H9 (cell line): Measurements from ENCODE around the gene CLDN11. TPM values are rescaled to one million over a fixed set of nuclear protein-coding genes. Genes with fewer than 3 reads are reported as not detected.

ENCODE experiments used
- DNase-seq: peaks from one replicate; pipeline ENCODE4 v3.0.0-alpha.2; 2017
- H2AFZ ChIP-seq: one replicate; pipeline ENCODE4 v1.6.1; 2013; ENCODE audit warnings: mild to moderate bottlenecking, low read length, control low read depth, moderate library complexity
- H2AK5ac ChIP-seq: 2 replicates; pipeline ENCODE4 v1.6.1; 2013; ENCODE audit warnings: low read length, control low read depth, mixed read lengths; ENCODE audit not compliant: insufficient read length
- H2BK120ac ChIP-seq: one replicate; pipeline ENCODE4 v1.6.1; 2013; ENCODE audit warnings: low read depth, mild to moderate bottlenecking, low read length, control low read depth, inconsistent platforms; ENCODE audit not compliant: poor library complexity, severe bottlenecking
- H2BK12ac ChIP-seq: 2 replicates; pipeline ENCODE4 v1.6.1; 2013; ENCODE audit warnings: low read length, control low read depth, mixed read lengths, low read depth; ENCODE audit not compliant: insufficient read length
- H2BK15ac ChIP-seq: 2 replicates; pipeline ENCODE4 v1.6.1; 2013; ENCODE audit warnings: low read depth, low read length, control low read depth
- H2BK20ac ChIP-seq: one replicate; pipeline ENCODE4 v1.6.1; 2013; ENCODE audit warnings: low read depth, mild to moderate bottlenecking, low read length, control low read depth, inconsistent platforms; ENCODE audit not compliant: poor library complexity, severe bottlenecking
- H2BK5ac ChIP-seq: 2 replicates; pipeline ENCODE4 v1.6.1; 2013; ENCODE audit warnings: low read length, control low read depth, mixed read lengths; ENCODE audit not compliant: insufficient read length
- H3K14ac ChIP-seq: 2 replicates; pipeline ENCODE4 v1.6.1; 2013; ENCODE audit warnings: low read length, control low read depth; ENCODE audit not compliant: insufficient read depth
- H3K18ac ChIP-seq: 2 replicates; pipeline ENCODE4 v1.6.1; 2013; ENCODE audit warnings: low read depth, mild to moderate bottlenecking, mixed read lengths, low read length, control low read depth; ENCODE audit not compliant: insufficient read length
- H3K23ac ChIP-seq: 2 replicates; pipeline ENCODE4 v1.6.1; 2013; ENCODE audit warnings: low read length, control low read depth, mixed read lengths, low read depth; ENCODE audit not compliant: insufficient read length
- H3K23me2 ChIP-seq: 2 replicates; pipeline ENCODE4 v1.6.1; 2013; ENCODE audit warnings: low read depth, mild to moderate bottlenecking, mixed read lengths, low read length, control low read depth; ENCODE audit not compliant: insufficient read length, poor library complexity, severe bottlenecking
- H3K27ac ChIP-seq: 2 replicates; pipeline ENCODE4 v1.5.1; 2013; ENCODE audit warnings: low read length, control low read depth, mixed read lengths, low read depth; ENCODE audit not compliant: insufficient read length
- H3K27me3 ChIP-seq: 2 replicates; pipeline ENCODE4 v1.6.1; 2013; ENCODE audit warnings: low read length, control low read depth, inconsistent platforms; ENCODE audit not compliant: insufficient read depth
- H3K4ac ChIP-seq: 2 replicates; pipeline ENCODE4 v1.6.1; 2013; ENCODE audit warnings: low read depth, mild to moderate bottlenecking, control low read depth, inconsistent platforms, low read length, moderate library complexity
- H3K4me1 ChIP-seq: 2 replicates; pipeline ENCODE4 v1.6.1; 2013; ENCODE audit warnings: low read length, control low read depth, inconsistent platforms; ENCODE audit not compliant: insufficient read depth
- H3K4me2 ChIP-seq: 2 replicates; pipeline ENCODE4 v1.6.1; 2013; ENCODE audit warnings: low read length, control low read depth, mixed read lengths; ENCODE audit not compliant: insufficient read length, insufficient read depth
- H3K56ac ChIP-seq: 2 replicates; pipeline ENCODE4 v1.6.1; 2013; ENCODE audit warnings: low read depth, mild to moderate bottlenecking, mixed read lengths, low read length, control low read depth; ENCODE audit not compliant: insufficient read length
- H3K79me1 ChIP-seq: 2 replicates; pipeline ENCODE4 v1.6.1; 2013; ENCODE audit warnings: low read depth, mild to moderate bottlenecking, moderate library complexity, low read length, control low read depth, inconsistent platforms; ENCODE audit not compliant: insufficient read depth, poor library complexity, severe bottlenecking
- H3K79me2 ChIP-seq: 2 replicates; pipeline ENCODE4 v1.6.1; 2013; ENCODE audit warnings: low read length, control low read depth, inconsistent platforms; ENCODE audit not compliant: insufficient read depth
- H3K9ac ChIP-seq: 2 replicates; pipeline ENCODE4 v1.6.1; 2013; ENCODE audit warnings: low read length, control low read depth, mixed read lengths; ENCODE audit not compliant: insufficient read length; ENCODE audit errors: extremely low read depth
- H3K9me3 ChIP-seq: one replicate; pipeline ENCODE4 v1.6.1; 2013; ENCODE audit warnings: low read depth, low read length, inconsistent platforms; ENCODE audit not compliant: control insufficient read depth
- H3T11ph ChIP-seq: one replicate; pipeline ENCODE4 v1.6.1; 2013; ENCODE audit warnings: mild to moderate bottlenecking, low read length, control low read depth, inconsistent platforms
- H4K20me1 ChIP-seq: one replicate; pipeline ENCODE4 v1.6.1; 2013; ENCODE audit not compliant: control insufficient read depth, insufficient read length, insufficient read depth
- H4K5ac ChIP-seq: 2 replicates; pipeline ENCODE4 v1.6.1; 2013; ENCODE audit warnings: low read depth, mild to moderate bottlenecking, mixed read lengths, low read length, control low read depth; ENCODE audit not compliant: insufficient read length
- H4K8ac ChIP-seq: replicated peaks from 2 replicates; pipeline ENCODE4 v1.6.1; 2013; ENCODE audit warnings: low read length, control low read depth, mixed read lengths, low read depth; ENCODE audit not compliant: insufficient read length
- H4K91ac ChIP-seq: 2 replicates; pipeline ENCODE4 v1.6.1; 2013; ENCODE audit warnings: low read depth, mild to moderate bottlenecking, moderate library complexity, mixed read lengths, low read length, control low read depth; ENCODE audit not compliant: insufficient read length
- H3K27ac Mint-ChIP-seq, 3 experiments: 2 replicates in 2 of 3; 3 replicates in 1 of 3; pipeline ENCODE4 v1.8.0; 2020 to 2021; ENCODE audit warnings: mixed read lengths in 3 of 3, mild to moderate bottlenecking in 1 of 3, moderate library complexity in 1 of 3
- H3K27me3 Mint-ChIP-seq: 2 replicates; pipeline ENCODE4 v1.8.0; 2021; ENCODE audit warnings: low read depth, mild to moderate bottlenecking, moderate library complexity, mixed read lengths
- H3K36me3 Mint-ChIP-seq, 3 experiments: 2 replicates in 2 of 3; 3 replicates in 1 of 3; pipeline ENCODE4 v1.8.0; 2020 to 2021; ENCODE audit warnings: low read depth in 3 of 3, mixed read lengths in 3 of 3; ENCODE audit not compliant: insufficient read depth in 1 of 3
- H3K4me1 Mint-ChIP-seq, 2 experiments: 2 replicates each; pipeline ENCODE4 v1.8.0; 2020; ENCODE audit warnings: mixed read lengths in 2 of 2
- H3K4me3 Mint-ChIP-seq, 2 experiments: 2 replicates in 1 of 2; 3 replicates in 1 of 2; pipeline ENCODE4 v1.8.0; 2020 to 2021; ENCODE audit warnings: mild to moderate bottlenecking in 2 of 2, mixed read lengths in 2 of 2, moderate library complexity in 1 of 2
- H3K9me3 Mint-ChIP-seq, 2 experiments: 2 replicates in 1 of 2; 3 replicates in 1 of 2; pipeline ENCODE4 v1.8.0; 2020; ENCODE audit warnings: mild to moderate bottlenecking in 2 of 2, mixed read lengths in 2 of 2, moderate library complexity in 1 of 2
- WGBS: extraction: QIAGEN DNeasy Blood & Tissue Kit; methylation state at CpG from one replicate; pipeline ENCODE4 v1.1.7; 2013; ENCODE audit warnings: missing lambda C conversion rate, low lambda C conversion rate, mixed read lengths; ENCODE audit not compliant: insufficient read length; ENCODE audit errors: extremely low coverage; 5-methylcytosine and 5-hydroxymethylcytosine counted together
- total RNA-seq: library from RNA; stranded (reverse); gene quantifications from 2 replicates; pipeline ENCODE4 v1.2.1, GENCODE V29; 2021
- TF ChIP-seq, protein P1 (sequence below): fragments of 200-600 bp; sonication (generic); conservative IDR thresholded peaks from 3 replicates; pipeline ENCODE4 v1.8.0; 2021; ENCODE audit warnings: antibody characterized with exemption, mild to moderate bottlenecking

Gene CLDN11
- total RNA-seq, 1 experiment from 2014 or later: 1.7 TPM

DNA sequence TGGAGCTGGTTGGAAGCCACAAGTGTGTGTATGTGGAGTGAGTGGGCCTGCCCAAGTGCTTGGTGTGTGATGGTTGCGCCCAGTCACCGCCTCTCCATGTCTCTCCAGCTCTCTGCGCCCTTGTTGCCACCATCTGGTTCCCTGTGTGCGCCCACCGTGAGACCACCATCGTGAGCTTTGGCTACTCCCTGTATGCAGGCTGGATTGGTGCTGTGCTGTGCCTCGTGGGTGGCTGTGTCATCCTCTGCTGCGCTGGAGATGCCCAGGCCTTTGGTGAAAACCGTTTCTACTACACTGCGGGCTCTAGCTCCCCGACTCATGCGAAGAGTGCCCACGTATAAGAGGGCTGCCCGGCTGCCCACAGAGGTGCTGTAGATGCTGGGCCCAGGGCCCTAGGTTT lies 13.7 kb downstream of the CLDN11 start:
- Histone ChIP-seq H3T11ph (no peak overlapping the region), H3K56ac (no peak overlapping the region), H3K23ac (no peak overlapping the region), H4K5ac (no peak overlapping the region), H3K4ac (no peak overlapping the region), H4K20me1 (no peaks in the 10 kb centered on the region), H3K4me2 (no peak overlapping the region), H2AK5ac (no peak overlapping the region), H3K27ac (no peak overlapping the region), H2BK5ac (no peak overlapping the region), H3K27me3 (no peaks in the 10 kb centered on the region), H2BK12ac (no peak overlapping the region), H3K79me1 (no peaks in the 10 kb centered on the region), H2BK120ac (no peak overlapping the region), H2BK15ac (no peak overlapping the region), H3K9me3 (no peaks in the 10 kb centered on the region), H3K9ac (no peak overlapping the region), H3K14ac (no peak overlapping the region), H2BK20ac (no peak overlapping the region), H4K91ac (no peak overlapping the region), H3K79me2 (no peaks in the 10 kb centered on the region), H2AFZ (no peak overlapping the region), H3K23me2 (no peaks in the 10 kb centered on the region), H3K4me1 (no peaks in the 10 kb centered on the region), H3K18ac (no peak overlapping the region), H4K8ac (no peak overlapping the region)
- no peak overlapping the region for H3K4me3 Mint-ChIP-seq
- WGBS: no CpG with 5 or more reads among the region's 14 CpGs
- no peak for DNase-seq
- H3K27me3 Mint-ChIP-seq: no peaks in the 10 kb centered on the region
- no peak overlapping the region for H3K27ac Mint-ChIP-seq
- peaks cover 2 to 6% of the 10 kb centered on the region in 2 experiments for H3K4me1 Mint-ChIP-seq
- TF ChIP-seq, protein P1, sequence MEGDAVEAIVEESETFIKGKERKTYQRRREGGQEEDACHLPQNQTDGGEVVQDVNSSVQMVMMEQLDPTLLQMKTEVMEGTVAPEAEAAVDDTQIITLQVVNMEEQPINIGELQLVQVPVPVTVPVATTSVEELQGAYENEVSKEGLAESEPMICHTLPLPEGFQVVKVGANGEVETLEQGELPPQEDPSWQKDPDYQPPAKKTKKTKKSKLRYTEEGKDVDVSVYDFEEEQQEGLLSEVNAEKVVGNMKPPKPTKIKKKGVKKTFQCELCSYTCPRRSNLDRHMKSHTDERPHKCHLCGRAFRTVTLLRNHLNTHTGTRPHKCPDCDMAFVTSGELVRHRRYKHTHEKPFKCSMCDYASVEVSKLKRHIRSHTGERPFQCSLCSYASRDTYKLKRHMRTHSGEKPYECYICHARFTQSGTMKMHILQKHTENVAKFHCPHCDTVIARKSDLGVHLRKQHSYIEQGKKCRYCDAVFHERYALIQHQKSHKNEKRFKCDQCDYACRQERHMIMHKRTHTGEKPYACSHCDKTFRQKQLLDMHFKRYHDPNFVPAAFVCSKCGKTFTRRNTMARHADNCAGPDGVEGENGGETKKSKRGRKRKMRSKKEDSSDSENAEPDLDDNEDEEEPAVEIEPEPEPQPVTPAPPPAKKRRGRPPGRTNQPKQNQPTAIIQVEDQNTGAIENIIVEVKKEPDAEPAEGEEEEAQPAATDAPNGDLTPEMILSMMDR: no peak
- no peaks in the 10 kb centered on the region for H3K9me3 Mint-ChIP-seq
- no peaks in the 10 kb centered on the region; a peak in 2 of 7 replicates for H3K36me3 Mint-ChIP-seq
